Smooth muscle cell of bladder (primary cell): ENCODE measurements around the gene PITPNB. TPM values are rescaled to one million over a fixed set of nuclear protein-coding genes. Genes with fewer than 3 reads are reported as not detected.

Experiments
- total RNA-seq: library from RNA; depleted of rRNA; stranded (reverse); fragments of >200 nt; gene quantifications from 2 replicates; pipeline ENCODE4 v1.2.3, GENCODE V29; 2014

The PITPNB gene
- total RNA-seq, result 13.4 and 18.5 TPM in 2 replicates

DNA sequence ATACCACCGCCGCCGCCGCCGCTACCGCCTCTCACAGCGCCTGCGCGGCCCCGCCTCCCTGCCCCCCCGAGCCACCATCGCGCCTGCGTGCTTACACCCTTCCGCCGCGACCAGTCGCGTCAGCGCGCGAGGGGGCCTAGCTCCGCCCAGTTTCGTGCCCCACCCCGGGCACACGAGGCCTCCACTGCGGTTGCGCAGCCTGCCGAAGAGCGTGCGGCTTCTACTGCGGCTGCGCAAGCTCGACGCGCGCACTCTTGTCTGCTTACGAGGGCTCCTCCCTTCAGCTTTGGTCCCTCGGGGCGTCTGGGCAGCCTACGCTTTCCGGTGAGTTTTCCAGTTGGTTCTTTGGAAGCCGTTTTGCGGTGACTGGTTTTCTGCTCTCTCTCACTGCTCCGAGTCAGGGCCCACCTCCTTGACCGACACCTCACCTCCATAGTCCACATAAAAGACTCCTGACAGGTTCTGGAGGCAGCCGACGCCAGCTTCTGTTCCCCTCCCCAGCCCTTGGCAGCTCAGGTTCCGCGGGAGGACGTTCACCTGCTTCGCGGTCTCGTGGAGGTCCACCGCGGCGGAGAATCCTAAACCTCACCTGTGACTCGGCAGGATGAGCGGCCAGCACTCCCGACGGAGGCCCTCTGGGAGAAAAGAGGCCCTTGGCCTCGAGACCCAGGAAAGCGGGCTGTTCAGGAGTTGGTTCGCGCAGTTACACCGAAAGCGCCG, at the start of gene PITPNB:
TSS of gene PITPNB (minus strand) at position 35 of the 720 bp plus-strand sequence. CDS start 65 bp downstream, outside the sequence.

Other genes with a start within 250 kb of the PITPNB start
- 0.85 and 2.4 TPM in 2 replicates for gene MN1, start 117.5 kb downstream of the PITPNB start, total RNA-seq